H9 (cell line): ENCODE results near the gene DEGS2. TPM values are rescaled to one million over a fixed set of nuclear protein-coding genes. Genes with fewer than 3 reads are reported as not detected.
A peak's percentile ranks its signal among the peaks of the same experiment; 100 is the strongest.

Experiments
- DNase-seq: peaks from one replicate; pipeline ENCODE4 v3.0.0-alpha.2; 2017
- H2AFZ ChIP-seq: one replicate; pipeline ENCODE4 v1.6.1; 2013; ENCODE audit warnings: mild to moderate bottlenecking, low read length, control low read depth, moderate library complexity
- H2AK5ac ChIP-seq: 2 replicates; pipeline ENCODE4 v1.6.1; 2013; ENCODE audit warnings: low read length, control low read depth, mixed read lengths; ENCODE audit not compliant: insufficient read length
- H2BK120ac ChIP-seq: one replicate; pipeline ENCODE4 v1.6.1; 2013; ENCODE audit warnings: low read depth, mild to moderate bottlenecking, low read length, control low read depth, inconsistent platforms; ENCODE audit not compliant: poor library complexity, severe bottlenecking
- H2BK12ac ChIP-seq: 2 replicates; pipeline ENCODE4 v1.6.1; 2013; ENCODE audit warnings: low read length, control low read depth, mixed read lengths, low read depth; ENCODE audit not compliant: insufficient read length
- H2BK15ac ChIP-seq: 2 replicates; pipeline ENCODE4 v1.6.1; 2013; ENCODE audit warnings: low read depth, low read length, control low read depth
- H2BK20ac ChIP-seq: one replicate; pipeline ENCODE4 v1.6.1; 2013; ENCODE audit warnings: low read depth, mild to moderate bottlenecking, low read length, control low read depth, inconsistent platforms; ENCODE audit not compliant: poor library complexity, severe bottlenecking
- H2BK5ac ChIP-seq: 2 replicates; pipeline ENCODE4 v1.6.1; 2013; ENCODE audit warnings: low read length, control low read depth, mixed read lengths; ENCODE audit not compliant: insufficient read length
- H3K14ac ChIP-seq: 2 replicates; pipeline ENCODE4 v1.6.1; 2013; ENCODE audit warnings: low read length, control low read depth; ENCODE audit not compliant: insufficient read depth
- H3K18ac ChIP-seq: 2 replicates; pipeline ENCODE4 v1.6.1; 2013; ENCODE audit warnings: low read depth, mild to moderate bottlenecking, mixed read lengths, low read length, control low read depth; ENCODE audit not compliant: insufficient read length
- H3K23ac ChIP-seq: 2 replicates; pipeline ENCODE4 v1.6.1; 2013; ENCODE audit warnings: low read length, control low read depth, mixed read lengths, low read depth; ENCODE audit not compliant: insufficient read length
- H3K23me2 ChIP-seq: 2 replicates; pipeline ENCODE4 v1.6.1; 2013; ENCODE audit warnings: low read depth, mild to moderate bottlenecking, mixed read lengths, low read length, control low read depth; ENCODE audit not compliant: insufficient read length, poor library complexity, severe bottlenecking
- H3K27ac ChIP-seq: 2 replicates; pipeline ENCODE4 v1.5.1; 2013; ENCODE audit warnings: low read length, control low read depth, mixed read lengths, low read depth; ENCODE audit not compliant: insufficient read length
- H3K27me3 ChIP-seq: 2 replicates; pipeline ENCODE4 v1.6.1; 2013; ENCODE audit warnings: low read length, control low read depth, inconsistent platforms; ENCODE audit not compliant: insufficient read depth
- H3K4ac ChIP-seq: 2 replicates; pipeline ENCODE4 v1.6.1; 2013; ENCODE audit warnings: low read depth, mild to moderate bottlenecking, control low read depth, inconsistent platforms, low read length, moderate library complexity
- H3K4me1 ChIP-seq: 2 replicates; pipeline ENCODE4 v1.6.1; 2013; ENCODE audit warnings: low read length, control low read depth, inconsistent platforms; ENCODE audit not compliant: insufficient read depth
- H3K4me2 ChIP-seq: 2 replicates; pipeline ENCODE4 v1.6.1; 2013; ENCODE audit warnings: low read length, control low read depth, mixed read lengths; ENCODE audit not compliant: insufficient read length, insufficient read depth
- H3K56ac ChIP-seq: 2 replicates; pipeline ENCODE4 v1.6.1; 2013; ENCODE audit warnings: low read depth, mild to moderate bottlenecking, mixed read lengths, low read length, control low read depth; ENCODE audit not compliant: insufficient read length
- H3K79me1 ChIP-seq: 2 replicates; pipeline ENCODE4 v1.6.1; 2013; ENCODE audit warnings: low read depth, mild to moderate bottlenecking, moderate library complexity, low read length, control low read depth, inconsistent platforms; ENCODE audit not compliant: insufficient read depth, poor library complexity, severe bottlenecking
- H3K79me2 ChIP-seq: 2 replicates; pipeline ENCODE4 v1.6.1; 2013; ENCODE audit warnings: low read length, control low read depth, inconsistent platforms; ENCODE audit not compliant: insufficient read depth
- H3K9ac ChIP-seq: 2 replicates; pipeline ENCODE4 v1.6.1; 2013; ENCODE audit warnings: low read length, control low read depth, mixed read lengths; ENCODE audit not compliant: insufficient read length; ENCODE audit errors: extremely low read depth
- H3K9me3 ChIP-seq: one replicate; pipeline ENCODE4 v1.6.1; 2013; ENCODE audit warnings: low read depth, low read length, inconsistent platforms; ENCODE audit not compliant: control insufficient read depth
- H3T11ph ChIP-seq: one replicate; pipeline ENCODE4 v1.6.1; 2013; ENCODE audit warnings: mild to moderate bottlenecking, low read length, control low read depth, inconsistent platforms
- H4K20me1 ChIP-seq: one replicate; pipeline ENCODE4 v1.6.1; 2013; ENCODE audit not compliant: control insufficient read depth, insufficient read length, insufficient read depth
- H4K5ac ChIP-seq: 2 replicates; pipeline ENCODE4 v1.6.1; 2013; ENCODE audit warnings: low read depth, mild to moderate bottlenecking, mixed read lengths, low read length, control low read depth; ENCODE audit not compliant: insufficient read length
- H4K8ac ChIP-seq: replicated peaks from 2 replicates; pipeline ENCODE4 v1.6.1; 2013; ENCODE audit warnings: low read length, control low read depth, mixed read lengths, low read depth; ENCODE audit not compliant: insufficient read length
- H4K91ac ChIP-seq: 2 replicates; pipeline ENCODE4 v1.6.1; 2013; ENCODE audit warnings: low read depth, mild to moderate bottlenecking, moderate library complexity, mixed read lengths, low read length, control low read depth; ENCODE audit not compliant: insufficient read length
- H3K27ac Mint-ChIP-seq, 3 experiments: 2 replicates in 2 of 3; 3 replicates in 1 of 3; pipeline ENCODE4 v1.8.0; 2020 to 2021; ENCODE audit warnings: mixed read lengths in 3 of 3, mild to moderate bottlenecking in 1 of 3, moderate library complexity in 1 of 3
- H3K27me3 Mint-ChIP-seq: 2 replicates; pipeline ENCODE4 v1.8.0; 2021; ENCODE audit warnings: low read depth, mild to moderate bottlenecking, moderate library complexity, mixed read lengths
- H3K36me3 Mint-ChIP-seq, 3 experiments: 2 replicates in 2 of 3; 3 replicates in 1 of 3; pipeline ENCODE4 v1.8.0; 2020 to 2021; ENCODE audit warnings: low read depth in 3 of 3, mixed read lengths in 3 of 3; ENCODE audit not compliant: insufficient read depth in 1 of 3
- H3K4me1 Mint-ChIP-seq, 2 experiments: 2 replicates each; pipeline ENCODE4 v1.8.0; 2020; ENCODE audit warnings: mixed read lengths in 2 of 2
- H3K4me3 Mint-ChIP-seq, 2 experiments: 2 replicates in 1 of 2; 3 replicates in 1 of 2; pipeline ENCODE4 v1.8.0; 2020 to 2021; ENCODE audit warnings: mild to moderate bottlenecking in 2 of 2, mixed read lengths in 2 of 2, moderate library complexity in 1 of 2
- H3K9me3 Mint-ChIP-seq, 2 experiments: 2 replicates in 1 of 2; 3 replicates in 1 of 2; pipeline ENCODE4 v1.8.0; 2020; ENCODE audit warnings: mild to moderate bottlenecking in 2 of 2, mixed read lengths in 2 of 2, moderate library complexity in 1 of 2
- CTCF ChIP-seq: fragments of 200-600 bp; sonication (generic); conservative IDR thresholded peaks from 3 replicates; pipeline ENCODE4 v1.8.0; 2021; ENCODE audit warnings: antibody characterized with exemption, mild to moderate bottlenecking
- WGBS: extraction: QIAGEN DNeasy Blood & Tissue Kit; methylation state at CpG from one replicate; pipeline ENCODE4 v1.1.7; 2013; ENCODE audit warnings: missing lambda C conversion rate, low lambda C conversion rate, mixed read lengths; ENCODE audit not compliant: insufficient read length; ENCODE audit errors: extremely low coverage; 5-methylcytosine and 5-hydroxymethylcytosine counted together
- total RNA-seq: library from RNA; stranded (reverse); gene quantifications from 2 replicates; pipeline ENCODE4 v1.2.1, GENCODE V29; 2021

The DEGS2 gene
- total RNA-seq, 1 experiment from 2014 or later, result 0.72 TPM

GRCh38 chr14:100122481-100123223 is 36.8 kb downstream of the DEGS2 start:
- H3K79me2 ChIP-seq, result no peaks in the 10 kb centered on the region
- no peak overlapping the region for H4K8ac ChIP-seq
- H3K27ac Mint-ChIP-seq, result no peak overlapping the region; a peak in 1 of 7 replicates
- no peaks in the 10 kb centered on the region for H3K27me3 ChIP-seq
- DNase-seq, result no peak
- H2AK5ac ChIP-seq, result no peak overlapping the region
- no peak overlapping the region for H3K4ac ChIP-seq
- H3K4me2 ChIP-seq, result no peak overlapping the region
- peaks cover 5 to 13% (median 6%) of the 10 kb centered on the region in 3 experiments; a peak in 6 of 7 replicates for H3K36me3 Mint-ChIP-seq
- no peak overlapping the region for H2BK120ac ChIP-seq
- H3T11ph ChIP-seq, result no peak overlapping the region
- H2BK12ac ChIP-seq, result no peak overlapping the region
- no peaks in the 10 kb centered on the region for H3K23me2 ChIP-seq
- WGBS, result no CpG with 5 or more reads among the region's 8 CpGs
- H4K91ac ChIP-seq, result no peak overlapping the region
- H3K14ac ChIP-seq, result no peak overlapping the region
- H3K79me1 ChIP-seq, result no peaks in the 10 kb centered on the region
- no peak overlapping the region for H3K27ac ChIP-seq
- H4K20me1 ChIP-seq, result no peaks in the 10 kb centered on the region
- TF ChIP-seq CTCF, result peak; percentile 20; the same call in 1 of the 3 replicates
- H4K5ac ChIP-seq, result no peak overlapping the region
- no peak overlapping the region for H3K18ac ChIP-seq
- H3K4me3 Mint-ChIP-seq, result no peak overlapping the region
- no peaks in the 10 kb centered on the region for H3K9me3 ChIP-seq
- H3K23ac ChIP-seq, result no peak overlapping the region
- no peaks in the 10 kb centered on the region for H3K27me3 Mint-ChIP-seq
- no peaks in the 10 kb centered on the region for H3K9me3 Mint-ChIP-seq
- H2BK15ac ChIP-seq, result no peak overlapping the region
- no peaks in the 10 kb centered on the region for H3K4me1 Mint-ChIP-seq
- no peak overlapping the region for H3K56ac ChIP-seq
- no peaks in the 10 kb centered on the region for H3K4me1 ChIP-seq
- H2BK5ac ChIP-seq, result no peak overlapping the region
- no peak overlapping the region for H2AFZ ChIP-seq
- H3K9ac ChIP-seq, result no peak overlapping the region
- no peak overlapping the region for H2BK20ac ChIP-seq
